Activated CD4-positive, alpha-beta T cell treated with anti-CD3 and anti-CD28 coated beads for 1 hour (primary cell): ENCODE measurements around the gene PTPRN2.

Experiments used
- DNase-seq: peaks from one replicate; pipeline ENCODE4 v3.0.0-alpha.2; 2020

Gene PTPRN2

DNA sequence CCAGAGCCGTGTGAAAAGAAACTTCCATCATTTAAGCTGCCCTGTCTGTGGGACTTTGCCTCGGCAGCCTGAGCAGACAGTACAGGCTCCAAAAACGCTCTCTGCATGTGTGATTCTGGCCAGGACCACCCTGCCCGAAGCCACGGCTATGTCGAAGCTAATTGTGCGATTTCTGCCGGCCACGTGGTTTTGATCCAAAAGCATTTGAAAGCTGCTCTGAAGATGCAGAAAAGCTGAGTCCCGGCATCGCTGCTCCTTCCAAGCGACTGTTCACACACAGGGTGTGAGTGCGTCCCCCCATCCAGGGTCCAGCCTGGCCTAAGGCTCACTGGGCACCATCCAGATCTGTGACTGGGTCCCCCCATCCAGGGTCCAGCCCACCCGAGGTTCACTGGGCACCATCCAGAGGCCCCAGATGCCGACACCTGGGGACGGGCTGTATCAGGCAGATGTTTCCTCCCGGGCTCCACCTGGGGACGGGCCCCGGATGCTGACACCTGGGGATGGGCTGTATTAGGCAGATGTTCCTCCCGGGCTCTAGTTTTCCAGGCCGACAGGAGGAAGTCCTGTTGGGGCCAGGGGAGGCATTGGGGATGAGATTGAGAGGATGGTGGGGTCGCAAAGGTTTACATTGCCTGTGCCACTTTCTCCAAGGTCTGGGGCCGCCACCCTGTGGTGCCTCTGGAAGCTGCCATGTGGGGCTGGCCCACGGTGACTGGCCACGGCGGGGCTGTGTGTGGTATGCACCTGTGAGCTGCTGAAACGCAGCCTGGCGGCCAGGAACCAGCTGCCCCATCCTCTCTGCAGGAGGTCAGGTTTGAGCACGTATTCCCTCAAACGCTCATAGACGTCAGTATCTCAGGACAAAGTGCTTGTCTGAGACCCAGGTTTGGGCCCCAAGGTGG lies 723.5 kb downstream of the PTPRN2 start:
- no peak for DNase-seq

DNA sequence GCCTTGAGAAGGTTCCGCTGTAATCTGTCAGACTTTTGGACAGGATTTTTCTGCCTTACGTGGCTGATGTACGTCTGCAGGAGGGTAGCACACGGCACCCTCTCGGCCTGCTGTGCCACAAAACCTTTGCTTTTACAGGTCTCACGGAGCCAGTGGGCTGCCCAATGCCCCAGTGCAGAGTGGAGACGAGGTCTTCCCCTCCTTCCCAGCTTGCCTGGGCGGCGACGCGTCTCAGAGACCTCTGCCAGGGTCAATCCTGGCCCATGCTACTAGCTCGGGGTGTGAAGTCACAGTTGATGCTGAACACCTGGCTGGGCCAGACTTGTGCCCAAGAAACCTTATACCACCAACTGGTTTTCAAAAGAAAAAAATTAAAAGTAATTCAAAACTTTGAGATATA lies 724.4 kb downstream of the PTPRN2 start:
- no peak for DNase-seq

DNA sequence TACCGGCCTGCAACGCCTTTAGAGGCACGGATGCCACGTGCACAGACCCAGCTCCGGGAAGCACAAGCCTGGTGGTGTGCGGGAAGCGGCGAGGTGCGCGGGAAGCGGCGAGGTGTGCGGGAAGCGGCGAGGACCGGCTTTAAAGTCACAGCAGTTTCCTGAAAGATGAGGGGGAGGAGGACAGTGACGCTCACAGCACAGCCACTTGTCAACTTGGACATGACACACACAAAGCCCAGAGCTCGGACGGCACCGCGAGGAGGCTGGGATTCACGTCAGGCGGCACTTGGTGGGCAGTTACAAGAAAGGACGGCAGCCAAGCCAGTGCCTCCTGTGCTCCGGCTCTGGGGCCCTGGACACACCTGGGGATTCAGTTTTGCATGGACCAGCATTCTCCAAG lies 724.9 kb downstream of the PTPRN2 start:
- no peak for DNase-seq

DNA sequence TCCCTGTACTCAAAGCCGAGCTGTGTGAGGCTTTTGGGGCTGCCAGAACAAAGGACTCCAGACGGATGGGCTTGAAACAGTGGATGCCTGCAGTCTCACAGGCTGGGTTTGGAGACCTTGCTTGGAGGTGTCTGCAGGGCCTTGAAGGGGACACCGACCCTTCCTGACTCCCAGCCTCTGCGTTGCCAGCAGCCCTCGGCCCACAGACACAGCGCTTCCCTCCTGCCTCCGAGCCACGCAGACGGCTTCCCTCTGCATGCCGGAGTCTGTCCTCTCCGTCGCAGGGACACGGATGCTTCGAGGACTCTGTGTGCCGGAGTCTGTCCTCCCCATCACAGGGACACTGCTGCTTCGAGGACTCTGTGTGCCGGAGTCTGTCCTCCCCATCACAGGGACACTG lies 726.1 kb downstream of the PTPRN2 start:
- DNase-seq: no peak

DNA sequence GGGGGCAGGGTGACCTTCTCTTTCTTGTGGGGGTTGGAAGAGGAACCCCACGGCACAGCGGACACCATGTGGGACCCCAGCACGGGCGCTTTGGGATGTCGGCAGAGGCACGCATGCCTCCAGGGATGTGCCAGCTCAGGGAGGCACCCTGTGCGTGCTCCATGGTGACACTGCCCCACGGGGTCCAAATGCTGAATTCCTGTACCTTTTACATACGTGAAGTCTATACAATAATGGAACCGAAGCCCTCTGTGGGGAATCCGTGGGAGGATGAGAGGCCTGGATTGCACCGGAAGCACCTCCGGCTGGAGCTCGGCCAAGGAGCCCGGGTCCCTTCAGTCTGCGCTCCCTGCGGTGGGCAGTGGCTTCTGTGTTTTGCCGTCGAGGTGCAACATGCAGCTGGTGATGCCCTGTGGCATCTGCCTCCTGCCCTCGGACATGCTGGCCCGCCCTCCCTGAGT lies 726.6 kb downstream of the PTPRN2 start:
- no peak for DNase-seq

DNA sequence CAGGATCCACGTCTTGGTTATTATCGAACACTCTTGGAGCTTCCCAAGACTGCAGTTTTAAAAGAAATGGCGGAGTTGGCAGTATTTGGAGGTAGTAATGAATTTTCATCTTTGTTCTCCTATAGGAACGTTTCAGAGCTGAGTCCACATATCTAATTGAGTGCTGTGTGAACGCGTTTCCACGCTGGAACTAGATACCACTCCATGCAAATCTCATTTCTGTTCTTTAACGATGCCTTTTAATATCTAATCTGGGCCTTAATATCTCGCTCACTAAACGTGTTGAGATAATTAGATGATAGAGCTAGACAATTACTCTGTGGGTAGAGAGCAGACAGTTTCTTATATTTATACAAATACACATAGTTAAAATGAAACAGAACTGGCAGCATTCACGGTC lies 727.2 kb downstream of the PTPRN2 start:
- DNase-seq: no peak

DNA sequence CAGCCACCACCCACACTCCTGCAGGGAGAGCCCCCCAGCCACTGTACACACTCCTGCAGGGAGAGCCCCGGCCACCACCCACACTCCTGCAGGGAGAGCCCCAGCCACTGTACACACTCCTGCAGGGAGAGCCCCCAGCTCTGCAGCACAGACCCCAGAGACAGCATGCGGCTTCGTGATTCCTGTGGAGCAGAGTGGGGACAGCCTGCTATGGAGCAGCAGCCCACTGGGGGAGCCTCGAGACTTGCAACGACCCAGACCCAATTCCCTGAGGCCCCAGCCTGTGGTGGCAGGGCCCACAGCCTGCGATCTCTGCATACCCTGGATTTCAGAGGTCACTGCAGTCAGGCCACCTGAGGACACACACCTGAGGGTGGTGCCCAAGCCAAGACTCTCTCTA lies 727.7 kb downstream of the PTPRN2 start:
- DNase-seq: no peak

DNA sequence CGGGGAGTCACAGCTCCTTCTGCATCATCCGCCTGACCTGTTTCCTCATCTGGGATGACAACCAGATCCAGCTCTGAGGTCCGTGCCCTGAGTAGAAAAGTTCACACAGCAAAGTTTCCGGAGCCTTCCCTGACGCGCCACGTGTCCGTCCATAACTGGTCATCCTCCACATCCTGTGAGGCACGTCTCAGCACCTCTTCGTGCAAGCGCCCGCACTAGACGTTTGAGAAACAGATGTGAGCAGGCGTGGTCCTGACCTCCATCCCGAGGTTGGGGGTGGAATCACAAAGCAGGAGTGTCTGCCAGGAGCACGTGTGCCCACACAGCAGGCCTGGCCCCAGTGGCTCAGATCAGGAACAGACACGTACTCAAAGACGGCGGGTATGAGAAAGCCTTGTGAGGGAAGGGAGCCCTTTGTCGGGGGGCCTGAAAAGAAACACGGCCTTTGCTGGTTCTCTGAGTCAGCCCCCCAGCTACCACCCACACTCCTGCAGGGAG lies 730.0 kb downstream of the PTPRN2 start:
- no peak for DNase-seq

DNA sequence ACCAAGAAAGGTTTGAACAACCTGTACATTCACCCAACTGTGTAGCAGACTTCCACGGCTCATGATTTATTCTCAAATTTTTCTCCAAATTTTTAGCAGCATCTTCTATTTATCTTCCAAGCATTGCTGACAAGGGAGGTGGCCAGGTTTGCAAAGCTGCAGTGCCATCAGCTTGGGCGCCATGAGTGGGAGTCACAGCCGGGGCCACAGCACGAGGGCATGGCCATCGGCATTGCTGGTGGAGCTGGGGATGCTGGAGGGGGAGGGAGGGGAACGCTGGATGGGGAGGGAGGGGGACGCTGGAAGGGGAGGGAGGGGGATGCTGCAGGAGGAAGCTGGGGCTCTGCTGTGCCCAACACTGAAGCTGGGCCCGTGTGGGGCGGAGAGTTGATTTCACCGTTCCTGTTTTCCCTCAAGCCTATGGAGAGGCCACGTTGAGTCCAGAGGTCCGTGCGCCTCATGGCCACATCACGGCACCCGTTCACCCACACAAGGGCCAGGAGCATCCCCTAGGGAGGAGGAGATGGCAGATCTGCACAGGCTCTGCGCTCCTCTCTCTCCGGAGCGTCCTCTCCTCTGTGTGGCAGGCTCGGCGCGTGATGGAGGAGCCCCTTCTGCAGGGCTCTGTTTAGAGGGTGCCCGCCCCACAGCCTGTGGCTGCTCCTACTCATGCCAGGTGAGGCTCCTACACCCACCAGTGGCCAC lies 730.6 kb downstream of the PTPRN2 start:
- no peak for DNase-seq

DNA sequence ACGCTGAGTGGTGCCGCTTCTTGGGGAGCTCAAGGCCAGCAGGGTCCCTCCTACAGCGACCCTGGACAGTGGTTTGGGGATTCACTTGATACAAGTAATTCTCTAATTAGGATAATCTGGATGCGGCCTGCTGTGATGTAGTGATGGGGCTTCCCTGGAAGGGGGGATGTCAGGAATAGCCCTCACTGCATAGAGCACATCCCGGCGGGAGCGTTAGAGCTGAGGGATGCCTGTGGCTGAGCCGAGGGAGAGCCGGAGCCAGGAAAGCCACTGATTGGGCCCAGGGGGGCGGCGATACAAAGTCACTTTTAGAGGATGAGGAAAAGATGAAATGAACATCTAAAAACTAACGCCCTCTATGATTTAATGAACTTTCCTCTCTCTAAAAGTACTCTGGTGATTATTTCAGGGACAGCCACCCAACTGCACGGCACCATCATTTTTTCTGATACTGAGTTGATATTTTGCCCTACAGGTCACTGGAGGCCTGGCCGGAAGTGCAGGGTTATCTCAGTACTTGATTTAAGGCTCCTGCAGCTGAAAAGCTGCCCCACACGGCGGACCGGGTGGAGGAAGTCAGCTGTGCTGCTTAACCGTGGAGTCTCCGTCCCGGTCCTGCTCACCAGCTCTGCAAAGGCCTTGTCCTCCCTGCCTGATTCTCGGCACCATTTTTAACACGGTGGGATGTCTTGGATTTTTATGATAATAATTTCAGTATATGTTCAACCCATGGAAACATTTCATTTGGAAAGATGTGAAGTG lies 732.0 kb downstream of the PTPRN2 start:
- DNase-seq: no peak

DNA sequence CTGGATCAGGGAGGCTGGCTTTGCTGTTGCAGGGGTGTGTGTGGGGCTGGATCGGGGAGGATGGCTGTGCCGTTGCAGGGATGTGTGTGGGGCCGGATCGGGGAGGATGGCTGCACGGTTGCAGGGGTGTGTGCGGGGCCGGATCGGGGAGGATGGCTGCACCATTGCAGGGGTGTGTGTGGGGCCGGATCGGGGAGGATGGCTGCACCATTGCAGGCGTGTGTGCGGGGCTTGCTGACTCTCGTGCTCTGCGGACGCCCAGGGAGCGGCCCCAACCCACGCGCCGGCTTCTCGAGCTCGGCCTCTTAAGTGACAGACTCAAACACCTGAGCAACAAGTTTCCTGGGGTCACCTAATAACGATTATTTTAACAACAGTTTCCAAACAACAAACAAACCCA lies 732.6 kb downstream of the PTPRN2 start:
- no peak for DNase-seq

DNA sequence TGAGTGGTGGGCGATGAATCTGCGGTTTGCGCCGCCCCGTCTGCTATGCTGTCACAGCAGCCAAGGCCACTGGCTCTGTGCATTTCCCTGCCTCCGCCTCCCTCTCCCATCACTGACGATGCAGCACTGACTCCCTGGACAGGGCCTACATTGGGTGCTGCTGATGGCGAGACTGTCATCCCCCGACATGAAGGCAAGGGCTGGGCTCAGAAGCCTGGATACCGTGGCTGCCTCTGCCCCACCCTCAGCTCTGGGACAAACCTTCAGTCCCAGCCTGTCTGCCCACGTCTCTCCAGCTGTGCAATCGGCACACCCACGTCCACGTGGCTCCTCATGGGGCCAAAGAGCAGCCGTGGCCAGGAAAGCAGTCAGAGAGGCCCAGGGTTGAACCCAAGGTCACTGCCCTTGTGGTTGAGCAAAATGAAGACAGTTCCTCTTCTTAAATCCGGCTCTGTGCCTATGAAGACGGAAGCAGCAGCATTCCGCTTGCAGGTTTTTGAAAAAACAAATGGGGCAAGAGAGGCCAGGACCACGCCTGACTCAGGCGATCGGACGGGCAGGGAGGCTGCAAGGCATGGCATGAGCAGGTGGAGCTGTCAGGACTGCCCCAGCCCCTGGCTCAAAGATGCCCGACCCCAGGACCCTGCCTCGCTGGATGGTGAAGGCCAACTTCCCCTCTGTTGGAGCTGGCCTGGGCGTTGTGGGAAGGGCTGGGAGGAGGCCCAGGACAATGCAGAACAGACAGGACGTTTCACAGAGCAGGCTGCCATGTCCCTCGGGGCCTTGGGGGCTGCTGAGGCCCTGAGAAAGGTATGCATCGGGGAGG lies 733.3 kb downstream of the PTPRN2 start:
- DNase-seq: no peak

DNA sequence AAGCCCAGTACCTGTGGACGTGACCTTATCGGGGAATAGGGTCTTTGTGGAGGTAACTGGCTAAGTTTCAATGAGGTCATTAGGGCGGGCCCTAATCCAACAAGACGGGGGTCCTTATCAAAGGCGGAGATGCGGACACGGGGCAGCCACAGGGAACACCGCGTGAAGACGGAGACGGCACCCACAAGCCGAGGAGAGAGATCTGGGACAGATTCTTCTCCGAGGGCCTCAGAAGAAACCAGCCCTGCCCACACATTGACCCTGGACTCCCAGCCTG lies 733.9 kb downstream of the PTPRN2 start:
- DNase-seq: no peak

DNA sequence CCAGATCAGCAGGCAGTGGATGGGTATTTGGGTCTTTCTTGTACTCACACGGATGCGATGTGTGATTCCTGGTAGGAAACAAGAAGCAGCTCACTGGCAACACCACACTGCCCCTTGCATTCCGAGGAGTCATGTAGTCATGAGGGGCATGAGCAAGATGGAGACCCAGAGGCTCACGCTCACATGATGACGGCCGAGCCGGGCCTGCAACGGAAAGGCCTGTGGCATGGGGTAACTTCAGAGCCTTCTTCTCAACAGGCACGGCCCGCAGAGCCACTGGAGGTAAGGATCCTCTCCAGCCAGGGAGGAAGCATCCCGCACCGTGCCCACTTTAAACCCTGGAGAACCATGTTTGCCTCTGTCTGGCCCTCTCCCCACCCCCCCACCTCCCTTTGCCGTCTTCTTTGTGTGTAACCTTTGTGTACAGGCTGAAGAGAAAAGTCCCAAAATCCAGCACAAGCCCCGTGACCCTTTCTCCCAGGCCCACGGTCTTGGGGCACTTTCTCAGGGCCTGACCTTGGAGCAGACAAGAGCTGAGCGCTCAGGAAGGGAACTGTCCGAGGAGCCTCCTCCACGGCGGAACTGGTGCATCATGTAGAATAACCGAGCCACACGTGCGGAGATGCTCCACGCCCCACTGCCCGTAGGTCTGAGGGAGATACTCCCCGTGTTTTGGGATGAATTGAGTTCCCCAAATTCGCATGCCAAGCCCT lies 734.4 kb downstream of the PTPRN2 start:
- no peak for DNase-seq

DNA sequence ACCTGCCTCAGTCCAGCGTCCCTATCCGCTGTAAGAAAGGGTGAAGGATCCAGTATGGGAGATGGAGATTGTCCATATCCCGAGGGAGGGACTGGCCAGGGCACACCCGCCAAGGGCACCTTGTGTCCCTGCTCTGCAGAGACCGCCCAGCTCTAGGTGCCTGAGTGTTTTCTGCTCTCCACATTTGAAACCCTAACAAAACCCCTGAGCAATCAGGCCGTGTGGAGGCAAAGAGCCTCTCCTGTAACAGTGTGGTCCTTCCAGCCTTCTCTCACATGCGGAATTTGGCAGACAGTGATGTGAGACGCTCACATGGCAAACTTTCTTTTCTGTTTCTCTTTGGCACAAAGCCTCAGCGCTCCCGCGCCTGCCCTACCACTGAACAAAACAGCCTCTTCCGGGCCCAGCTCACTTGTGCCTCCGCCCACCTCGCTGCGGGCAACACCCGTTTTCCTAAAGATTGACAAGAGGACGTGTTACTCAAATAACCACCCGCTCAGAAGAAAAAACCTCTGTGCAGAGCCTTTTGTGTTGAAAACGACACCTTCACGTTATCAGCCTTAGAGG lies 736.0 kb downstream of the PTPRN2 start:
- peak; percentile 69 for DNase-seq

DNA sequence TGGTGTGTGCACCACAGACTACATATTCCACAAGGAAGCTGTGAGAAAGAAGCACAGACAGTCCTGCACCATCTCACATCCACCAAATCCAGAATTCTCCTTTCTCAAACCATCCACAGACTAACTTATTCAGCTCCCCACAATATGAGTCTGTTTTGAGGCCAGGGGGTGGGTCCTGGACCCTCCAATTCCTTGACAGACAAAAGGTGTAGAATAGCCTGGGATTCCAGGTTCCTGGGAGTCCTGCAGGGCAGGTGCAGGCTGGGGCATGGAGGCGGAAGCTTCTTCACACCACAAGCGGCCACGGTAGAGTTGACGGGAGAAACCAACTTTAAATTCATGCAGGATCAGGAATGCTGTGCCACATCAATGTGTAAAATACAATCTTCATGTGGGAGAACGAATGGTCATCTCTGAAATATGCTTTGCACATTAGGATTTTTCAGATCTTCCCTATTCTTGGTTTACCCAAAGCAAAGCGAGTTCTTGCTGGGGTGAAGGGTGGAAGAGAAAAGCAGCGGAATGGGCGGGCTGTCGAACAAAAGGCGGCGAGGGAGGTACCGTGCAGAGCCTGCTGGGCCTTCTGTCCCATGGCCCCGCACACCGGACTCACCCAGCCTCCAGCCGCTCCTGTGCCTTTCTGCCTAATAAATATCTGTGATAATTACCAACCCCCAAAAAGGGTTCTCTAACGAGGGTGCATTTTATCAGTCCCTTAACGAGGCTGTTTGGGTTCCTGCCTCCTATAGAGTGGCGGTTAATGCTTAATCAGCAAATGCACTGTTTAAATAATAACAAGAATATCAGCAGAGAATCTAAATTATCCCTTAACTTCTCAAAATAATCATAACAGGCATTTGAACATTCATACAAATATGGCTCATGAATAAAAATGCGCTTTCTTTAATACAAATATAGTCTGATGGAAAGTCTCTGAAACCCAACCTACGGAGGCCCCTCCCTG lies 736.9 kb downstream of the PTPRN2 start:
- DNase-seq: no peak

DNA sequence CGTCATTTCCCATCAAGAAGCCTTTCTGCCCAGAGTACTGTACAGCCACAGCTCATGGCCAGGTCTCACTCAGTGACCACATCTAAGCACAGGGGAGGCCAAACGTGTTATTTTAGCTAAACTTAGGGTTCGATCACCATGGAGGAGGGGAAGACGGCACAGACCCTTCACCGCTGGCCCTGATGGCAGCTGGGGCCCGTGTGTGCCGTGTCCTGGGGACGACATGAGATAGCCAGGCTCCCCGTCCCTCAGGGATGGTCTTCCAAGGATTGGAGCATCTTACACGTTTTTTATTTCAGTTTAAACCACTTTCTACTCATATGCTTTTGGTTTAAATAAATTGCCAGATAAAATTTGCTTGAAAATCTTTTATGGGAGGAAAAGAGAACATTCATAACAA lies 737.9 kb downstream of the PTPRN2 start:
- DNase-seq: no peak

DNA sequence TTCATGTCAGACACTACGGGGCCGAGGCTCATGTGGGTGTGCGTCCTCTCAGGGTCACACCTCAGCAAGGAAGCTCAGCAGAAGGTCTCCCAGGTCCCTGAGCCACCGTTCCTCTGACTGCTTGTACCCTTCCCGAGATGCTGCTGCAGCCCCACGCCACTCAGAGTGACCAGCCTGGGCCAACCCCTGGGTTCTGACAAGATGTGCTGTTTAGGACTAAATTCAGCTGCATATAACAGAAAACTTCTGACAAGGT lies 738.4 kb downstream of the PTPRN2 start:
- DNase-seq: no peak

DNA sequence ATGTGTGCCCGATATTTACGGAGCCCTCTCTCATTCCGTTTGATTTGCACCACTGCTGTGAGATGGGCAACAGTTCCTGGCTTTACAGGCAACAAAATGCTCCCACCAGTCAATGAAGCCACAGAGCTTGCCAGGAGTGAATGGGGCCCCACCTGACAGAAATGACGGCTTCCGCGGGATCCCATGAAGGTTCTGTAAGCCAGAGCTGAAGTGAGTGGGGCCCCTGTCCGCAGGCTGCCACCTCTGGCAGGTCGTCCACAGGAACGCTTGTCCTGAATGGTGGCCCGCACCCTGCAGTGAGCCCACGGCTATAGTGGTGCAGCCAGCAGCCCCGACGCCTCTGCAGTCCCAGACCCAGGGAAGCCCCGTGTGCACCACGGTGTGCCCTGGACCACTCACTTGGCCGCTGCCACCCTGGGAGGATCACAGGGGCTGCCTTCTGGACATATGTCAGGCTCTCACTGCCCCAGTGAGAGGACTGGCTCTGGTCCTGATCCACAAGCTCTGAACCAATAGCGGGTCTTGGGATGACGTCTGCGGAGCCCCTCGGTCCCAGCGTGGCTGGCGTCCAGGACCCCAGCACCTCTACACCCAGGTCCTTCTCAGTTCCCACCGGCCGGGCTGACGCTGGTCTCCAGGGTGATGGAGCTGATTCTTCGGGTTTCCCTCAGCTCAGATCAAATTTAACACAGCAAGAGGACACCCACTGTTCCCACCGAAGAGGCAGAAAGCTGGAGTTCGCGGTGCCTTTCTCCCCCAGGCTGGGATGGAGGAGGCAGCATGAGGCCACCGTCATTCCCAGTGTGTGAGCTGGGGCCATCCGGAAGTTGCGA lies 738.9 kb downstream of the PTPRN2 start:
- no peak for DNase-seq
